DMS 273 (cell line): ENCODE data around the gene HS3ST5.
"Not testable (repeated sequence)": the region's sequence is repeated elsewhere in the genome, so short reads cannot be mapped to it uniquely, and the experiment has no call there.

ENCODE experiments used
- DNase-seq: peaks from one replicate; lab custom pipeline; 2025; ENCODE audit not compliant: unreplicated experiment; lab: John Stamatoyannopoulos, UW

HS3ST5 gene

GRCh38 chr6:114339706-114340105 is 3.1 kb downstream of the HS3ST5 start:
- peak; percentile 39 for DNase-seq

- no peak for DNase-seq
Measured at GRCh38 chr6:114334237-114334636, 8.6 kb downstream of the HS3ST5 start.

GRCh38 chr6:114327074-114327473 is 15.7 kb downstream of the HS3ST5 start:
- DNase-seq, result no peak

DNA sequence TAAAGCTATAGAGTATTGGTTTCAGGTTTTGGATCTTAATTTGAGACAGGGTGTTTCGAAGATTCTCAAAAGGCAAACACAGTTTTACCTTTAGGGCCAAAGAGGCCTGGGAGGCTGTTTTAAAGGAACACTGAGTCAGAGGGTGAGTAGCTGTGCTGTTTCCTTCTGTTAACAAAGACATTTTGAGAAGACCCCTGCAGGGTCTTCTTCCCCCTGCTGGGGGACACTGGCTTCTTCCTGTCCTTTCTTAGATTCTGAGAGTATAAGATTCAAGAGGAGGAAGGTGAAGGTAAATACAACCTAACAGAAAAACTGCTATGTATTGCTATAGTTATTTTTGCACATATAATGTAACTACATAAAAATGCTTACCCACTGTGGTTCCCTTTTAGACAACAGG is 19.0 kb downstream of the HS3ST5 start:
- DNase-seq, result no peak

DNA sequence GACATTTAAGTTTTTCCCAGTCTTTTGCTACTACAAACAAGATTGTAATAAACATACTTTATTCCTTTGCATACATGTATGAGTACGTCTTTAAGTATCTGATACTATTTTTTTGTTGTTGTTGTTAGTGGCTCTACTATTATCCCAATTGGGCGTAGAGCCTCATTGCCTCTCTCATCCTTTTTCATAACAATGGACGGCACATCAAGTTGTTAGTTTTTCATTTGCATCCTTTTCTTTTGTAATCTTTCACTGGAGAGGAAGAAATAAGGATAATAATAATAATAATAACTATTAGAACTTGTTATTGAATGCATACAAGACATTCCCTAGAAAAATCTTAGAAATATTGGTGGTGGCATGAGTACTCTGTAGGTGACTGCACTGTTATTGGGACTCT is 23.1 kb downstream of the HS3ST5 start:
- DNase-seq, result no peak

DNA sequence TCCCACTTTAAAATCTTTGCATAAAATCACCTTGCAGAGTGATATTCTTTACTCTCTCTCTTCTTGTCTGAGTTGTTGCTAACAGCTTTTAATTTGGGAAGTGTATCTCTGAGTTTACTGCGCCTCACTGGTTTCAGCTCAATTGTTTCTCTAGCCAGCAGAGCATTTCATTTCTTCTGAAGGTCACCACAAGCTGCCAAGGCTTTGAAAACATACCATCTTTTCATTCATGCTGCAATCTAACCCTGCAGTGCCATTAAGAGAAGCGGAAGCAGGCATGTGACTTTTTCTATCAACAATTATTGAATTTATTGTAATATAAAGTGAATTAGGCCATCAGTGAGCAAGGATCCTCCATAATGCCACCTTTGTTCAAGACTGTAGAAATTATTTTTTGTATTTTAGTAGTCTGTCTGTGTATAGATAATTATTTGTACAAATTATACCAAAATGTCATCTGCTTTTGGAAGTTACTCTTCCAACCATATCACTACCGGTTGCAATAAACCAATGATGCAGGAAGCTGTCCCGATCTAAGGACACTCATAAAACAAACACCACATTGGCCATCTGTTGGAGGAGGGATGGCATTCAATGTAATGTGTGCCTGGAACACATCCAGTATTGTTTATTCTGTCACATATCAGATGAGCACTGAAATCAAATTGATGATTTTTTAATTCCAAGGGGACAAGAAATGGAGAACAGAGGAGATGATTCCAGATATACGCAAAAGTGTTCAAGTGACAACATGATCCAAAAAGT is 26.8 kb downstream of the HS3ST5 start:
- peak; percentile 37 for DNase-seq

- not testable (repeated sequence) for DNase-seq
Measured at GRCh38 chr6:114313816-114314215, 29.0 kb downstream of the HS3ST5 start.

DNA sequence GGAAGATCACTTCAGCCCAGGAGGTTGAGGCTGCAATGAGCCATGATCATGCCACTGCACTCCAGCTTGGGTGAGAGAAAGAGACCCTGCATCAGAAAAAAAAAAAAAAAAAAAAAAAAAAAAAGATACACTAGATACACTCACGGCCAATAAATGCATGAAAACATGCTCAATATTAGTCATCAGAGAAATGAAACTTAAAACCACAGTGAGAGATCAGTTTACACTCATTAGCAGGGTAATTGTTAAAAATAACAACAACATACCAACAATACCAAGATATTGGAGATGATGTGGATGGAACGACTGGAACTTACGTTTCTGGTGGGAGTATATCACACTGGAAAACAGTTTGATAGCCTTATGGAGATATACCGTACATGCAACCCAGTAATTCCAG is 29.9 kb downstream of the HS3ST5 start:
- no peak for DNase-seq

GRCh38 chr6:114310053-114310452 is 32.8 kb downstream of the HS3ST5 start:
- DNase-seq, result no peak

DNA sequence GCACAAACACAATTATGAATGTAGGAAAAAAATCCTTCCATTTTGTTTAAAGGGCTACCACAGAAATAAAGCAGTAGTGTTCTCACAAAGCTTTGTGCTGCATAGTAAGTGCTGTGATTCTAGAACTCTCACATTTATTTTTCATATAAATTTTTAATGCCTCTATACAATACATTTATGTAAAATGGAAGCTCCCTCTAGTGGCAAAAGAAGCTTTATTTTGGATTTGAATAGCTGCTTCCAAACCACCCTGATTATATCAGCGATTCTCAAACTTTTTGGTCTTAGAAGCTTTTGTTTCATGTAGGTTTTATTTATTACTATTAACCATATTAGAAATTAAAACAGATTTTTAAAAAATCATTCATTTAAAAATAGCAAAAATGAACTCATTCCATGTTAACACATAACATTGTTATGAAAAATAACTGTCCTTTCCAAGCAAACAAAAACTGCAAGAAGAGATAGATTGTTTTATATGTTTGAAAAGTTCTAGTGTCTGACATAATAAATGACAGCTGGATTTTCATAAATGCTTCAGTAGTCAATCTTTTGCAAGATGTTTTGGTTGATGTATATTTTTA is 38.4 kb downstream of the HS3ST5 start:
- DNase-seq, result peak; percentile 66

GRCh38 chr6:114301596-114302219 is 41.1 kb downstream of the HS3ST5 start:
- DNase-seq, result no peak

DNA sequence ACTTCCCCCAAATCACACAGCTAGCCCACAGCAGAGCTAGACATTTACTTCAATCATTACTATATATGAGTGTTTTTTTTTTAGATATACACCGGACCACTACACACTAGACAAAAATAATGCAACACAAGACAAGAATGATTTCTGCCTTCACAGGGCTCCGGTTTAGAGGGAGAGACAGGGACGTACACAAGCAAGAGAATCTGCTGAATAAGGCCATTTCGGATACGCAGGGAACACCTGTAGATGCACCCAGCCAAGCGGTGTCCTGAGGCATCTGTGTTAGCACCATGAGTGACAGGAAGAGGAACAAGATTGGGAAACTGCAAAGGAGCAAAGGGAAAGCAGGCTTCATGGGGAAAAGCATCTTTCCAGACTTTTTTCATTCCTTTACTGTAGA is 45.7 kb downstream of the HS3ST5 start:
- no peak for DNase-seq

DNA sequence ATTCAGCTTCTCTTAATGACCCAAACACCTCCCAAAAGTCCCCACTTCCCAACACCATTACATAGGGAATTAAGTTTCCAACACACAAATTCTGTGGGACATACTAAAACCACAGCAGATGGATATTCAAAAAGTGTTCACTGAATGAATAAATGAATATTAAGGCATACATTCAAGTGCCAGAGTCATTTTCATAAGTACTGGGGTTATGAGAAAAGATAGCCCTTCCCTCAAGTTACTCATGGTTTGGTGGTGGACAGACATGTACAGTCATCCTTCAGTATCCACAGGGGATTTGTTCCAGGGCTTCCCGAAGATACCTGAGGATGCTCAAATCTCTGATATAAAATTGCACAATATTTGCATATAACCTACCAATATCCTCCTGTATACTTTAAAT is 50.4 kb downstream of the HS3ST5 start:
- no peak for DNase-seq

DNA sequence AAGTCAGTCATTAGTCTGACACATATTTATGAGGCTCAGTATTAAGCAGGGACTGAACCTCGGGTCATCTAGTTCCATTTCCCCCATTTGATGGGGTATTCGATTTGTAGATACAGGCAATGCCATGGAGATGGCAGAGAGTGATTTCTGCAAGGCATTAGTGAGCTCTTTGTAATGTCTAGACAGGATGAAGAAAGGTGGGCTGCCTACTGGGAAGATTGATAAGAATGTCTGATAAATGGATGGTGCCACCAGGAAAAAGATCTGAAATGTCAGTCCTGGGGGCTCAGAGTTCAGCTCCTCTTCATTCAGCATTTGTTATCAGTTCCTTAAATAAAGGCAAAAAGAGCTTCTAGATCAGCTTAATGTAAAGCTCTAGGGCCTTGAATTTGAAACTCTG is 51.4 kb downstream of the HS3ST5 start:
- no peak for DNase-seq

GRCh38 chr6:114290864-114291263 is 52.0 kb downstream of the HS3ST5 start:
- DNase-seq, result no peak

GRCh38 chr6:114288701-114289495 is 53.9 kb downstream of the HS3ST5 start:
- no peak for DNase-seq

DNA sequence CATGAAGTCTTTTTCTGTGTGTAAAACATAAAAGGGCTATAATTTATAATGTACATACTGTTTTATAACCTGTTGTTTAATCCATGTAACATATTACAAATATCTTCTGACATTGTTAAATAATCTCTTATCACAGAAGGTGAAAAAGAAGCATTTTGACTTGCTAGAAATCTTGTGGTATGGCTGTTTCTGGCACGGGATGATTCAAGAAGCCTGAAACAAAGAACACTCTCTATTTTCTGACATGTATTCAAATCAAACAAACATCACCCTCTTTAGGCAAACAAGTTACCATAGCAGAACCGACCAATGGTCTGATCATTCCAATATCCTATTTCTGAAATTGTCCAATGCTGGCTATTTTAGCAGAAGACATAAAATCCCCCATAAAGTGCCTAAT is 55.4 kb downstream of the HS3ST5 start:
- no peak for DNase-seq

DNA sequence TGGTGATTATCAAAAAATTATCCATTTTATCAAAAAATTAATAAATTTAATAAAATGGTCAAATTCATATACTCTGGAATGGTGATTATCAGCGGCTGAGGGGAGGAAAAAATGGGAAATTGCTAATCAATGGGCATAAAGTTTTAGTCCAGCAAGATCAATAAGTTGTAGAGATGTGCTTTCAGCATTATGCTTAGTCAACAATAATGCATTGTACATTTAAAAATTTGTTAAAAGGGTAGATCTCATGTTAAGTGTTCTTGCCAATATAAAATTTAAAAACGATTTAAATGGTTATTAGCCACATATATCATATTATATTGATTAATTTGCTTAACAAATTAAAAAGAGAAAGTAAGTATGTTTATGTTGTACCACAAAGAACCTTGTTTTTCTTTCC is 56.6 kb downstream of the HS3ST5 start:
- no peak for DNase-seq

- DNase-seq, result peak; percentile 3
Measured at GRCh38 chr6:114284281-114284680, 58.5 kb downstream of the HS3ST5 start.

DNA sequence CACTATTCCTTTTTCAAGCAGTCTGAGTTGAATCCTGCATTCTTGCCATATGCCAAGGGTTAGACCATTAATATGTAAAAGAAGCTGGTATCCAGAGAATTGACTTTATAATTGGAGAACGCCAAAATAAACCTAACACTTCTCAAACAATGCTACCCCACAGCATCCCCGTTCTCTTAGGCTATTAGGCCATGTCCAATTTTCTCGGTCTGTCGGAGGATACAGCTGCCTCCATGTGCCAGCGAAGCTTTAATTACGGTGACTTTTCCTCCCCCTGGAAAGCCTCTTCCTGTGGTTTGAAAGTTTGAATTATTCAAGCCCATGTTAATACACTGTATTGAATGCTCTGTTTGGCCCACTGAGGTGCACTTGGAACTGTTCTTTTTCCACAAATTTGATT is 60.5 kb downstream of the HS3ST5 start:
- DNase-seq, result peak; percentile 76

DNA sequence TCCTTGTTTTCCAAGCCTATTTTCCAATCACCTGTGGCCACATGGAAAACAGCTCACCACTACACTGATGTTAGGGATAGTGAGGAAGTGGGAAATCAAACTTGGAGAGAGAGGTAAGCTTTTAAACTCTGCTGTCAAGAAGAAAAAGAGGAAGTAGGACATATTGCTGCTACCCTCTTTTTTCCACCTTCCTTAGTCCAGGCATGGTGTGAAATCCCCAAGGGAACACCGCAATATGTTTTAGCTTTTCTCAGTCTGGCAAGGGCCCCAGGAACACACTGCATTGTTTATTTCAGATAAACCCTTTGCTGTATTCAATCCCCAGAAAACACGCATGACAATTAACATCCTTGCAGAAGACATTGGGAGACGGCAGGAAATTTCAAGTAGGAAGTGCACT is 61.3 kb downstream of the HS3ST5 start:
- DNase-seq, result peak; percentile 83
